SKM-1 treated with dmso at 0.1 percent for 144 hours (cell line): ENCODE data around the gene SNX1.
"Not testable (repeated sequence)": the region's sequence is repeated elsewhere in the genome, so short reads cannot be mapped to it uniquely, and the experiment has no call there.

Experiments
- DNase-seq: peaks from one replicate; lab custom pipeline; 2025; ENCODE audit not compliant: unreplicated experiment; lab: John Stamatoyannopoulos, UW

Gene SNX1, protein sequence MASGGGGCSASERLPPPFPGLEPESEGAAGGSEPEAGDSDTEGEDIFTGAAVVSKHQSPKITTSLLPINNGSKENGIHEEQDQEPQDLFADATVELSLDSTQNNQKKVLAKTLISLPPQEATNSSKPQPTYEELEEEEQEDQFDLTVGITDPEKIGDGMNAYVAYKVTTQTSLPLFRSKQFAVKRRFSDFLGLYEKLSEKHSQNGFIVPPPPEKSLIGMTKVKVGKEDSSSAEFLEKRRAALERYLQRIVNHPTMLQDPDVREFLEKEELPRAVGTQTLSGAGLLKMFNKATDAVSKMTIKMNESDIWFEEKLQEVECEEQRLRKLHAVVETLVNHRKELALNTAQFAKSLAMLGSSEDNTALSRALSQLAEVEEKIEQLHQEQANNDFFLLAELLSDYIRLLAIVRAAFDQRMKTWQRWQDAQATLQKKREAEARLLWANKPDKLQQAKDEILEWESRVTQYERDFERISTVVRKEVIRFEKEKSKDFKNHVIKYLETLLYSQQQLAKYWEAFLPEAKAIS

DNA sequence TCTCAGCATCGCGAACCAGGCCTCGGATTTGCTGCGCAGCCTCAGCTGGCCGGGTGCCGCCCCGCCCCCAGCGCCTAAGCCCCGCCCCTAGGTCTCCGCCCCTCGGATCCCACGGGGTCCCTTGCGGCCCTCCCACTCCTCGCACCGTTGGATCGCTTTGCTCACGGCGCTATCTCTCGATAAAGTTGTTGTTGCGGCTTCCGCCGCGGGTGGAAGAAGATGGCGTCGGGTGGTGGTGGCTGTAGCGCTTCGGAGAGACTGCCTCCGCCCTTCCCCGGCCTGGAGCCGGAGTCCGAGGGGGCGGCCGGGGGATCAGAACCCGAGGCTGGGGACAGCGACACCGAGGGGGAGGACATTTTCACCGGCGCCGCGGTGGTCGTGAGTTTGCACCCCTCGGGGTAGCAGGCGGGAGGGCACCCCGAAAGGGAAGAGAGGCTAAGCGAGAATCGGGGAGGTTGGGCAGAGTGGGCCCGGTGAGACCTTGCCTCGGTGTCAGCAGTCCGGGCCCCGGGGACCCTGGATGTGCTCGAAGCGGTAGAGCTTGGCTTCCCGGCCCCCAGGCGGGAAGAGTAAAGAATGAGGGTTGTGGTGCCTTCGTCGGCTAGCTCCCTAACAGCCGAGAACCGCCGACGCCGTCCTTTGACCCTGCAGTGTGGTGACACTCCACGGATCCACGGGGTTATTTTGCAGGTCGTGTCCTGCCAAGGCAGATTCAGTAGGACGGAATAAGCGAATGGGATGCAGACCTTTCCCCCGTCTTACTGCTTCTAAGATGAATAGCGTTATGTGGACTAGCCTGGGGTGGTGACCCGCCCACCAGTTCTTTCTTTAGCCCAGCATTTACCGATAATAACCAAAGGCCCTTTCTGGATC lies at the start of gene SNX1:
TSS of gene SNX1 (plus strand) at position 188 of the 873 bp plus-strand sequence. CDS start at position 220, 32 bp downstream.
- peak; percentile 88 for DNase-seq

DNA sequence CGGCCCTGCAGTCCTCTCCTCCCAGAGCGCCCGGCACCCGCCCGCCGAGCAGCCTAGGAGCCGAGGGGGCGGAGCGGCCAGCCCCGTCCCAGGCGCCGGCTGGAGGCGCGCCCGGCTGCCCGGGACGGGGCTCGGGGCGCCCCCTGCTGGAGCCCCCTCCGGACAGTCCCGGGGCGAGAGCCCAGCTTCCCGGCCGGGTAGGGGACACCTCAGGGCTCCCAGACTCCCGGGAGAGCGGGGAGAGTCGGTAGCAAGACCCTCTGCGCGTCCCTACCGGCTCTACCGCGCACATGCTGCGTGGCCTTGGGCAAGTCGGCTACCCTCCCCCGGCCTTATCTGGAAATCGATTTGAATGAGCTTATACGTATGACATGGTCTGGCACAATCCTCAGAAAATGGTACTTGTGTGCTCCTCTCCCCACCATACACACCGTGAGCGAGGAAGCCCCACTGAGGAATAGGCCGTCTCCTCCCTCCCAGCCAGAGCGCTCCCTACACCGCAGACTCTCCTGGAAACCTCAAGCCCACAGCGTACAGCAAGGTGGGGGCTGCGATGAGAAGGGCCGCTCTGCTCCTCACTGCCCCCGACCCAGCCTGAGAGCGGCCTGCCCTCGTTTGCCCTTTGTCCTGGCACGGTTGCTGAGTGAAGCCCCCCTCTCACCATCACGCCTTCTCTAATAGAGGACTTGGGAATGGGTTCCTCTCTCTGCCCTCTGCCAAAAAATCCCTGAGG lies 49.2 kb upstream of the SNX1 start, which contains the start of gene DAPK2:
TSS of gene DAPK2 (minus strand) at position 65 of the 733 bp plus-strand sequence. CDS start 6,224 bp downstream, outside the sequence.
- DNase-seq, result peak; percentile 40

DNA sequence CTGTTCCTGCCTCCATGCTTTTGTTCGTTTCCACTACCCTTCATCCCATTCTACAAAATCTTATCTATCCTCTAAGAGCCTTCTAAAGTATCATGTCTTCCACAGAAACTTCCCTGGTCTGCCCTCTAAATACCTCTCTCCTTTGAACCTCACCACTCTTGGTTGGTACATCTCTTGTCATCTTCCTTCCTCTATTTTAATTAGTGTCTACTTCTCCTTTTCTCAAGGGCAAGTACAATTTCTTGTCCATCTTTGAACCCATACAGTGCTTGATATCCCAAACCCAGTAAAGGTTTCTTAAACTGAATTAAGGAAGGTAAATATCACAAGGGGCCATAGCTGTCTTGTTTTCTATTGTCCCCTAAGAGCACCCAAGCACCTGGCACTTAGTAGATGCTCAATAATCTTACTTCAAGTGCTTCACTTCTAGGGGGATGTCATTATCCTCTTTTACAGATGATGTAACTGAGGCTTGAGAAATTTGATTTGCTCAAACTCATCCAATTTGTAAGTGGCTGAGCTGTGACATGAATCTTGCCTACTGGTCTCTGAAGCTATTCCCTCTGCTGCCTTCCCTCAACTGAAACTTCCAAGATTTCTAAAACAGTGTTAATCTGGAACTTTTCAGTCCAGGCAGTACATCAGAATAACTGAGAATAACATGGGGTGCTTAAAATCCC lies 46.9 kb upstream of the SNX1 start:
- peak; percentile 96 for DNase-seq

DNA sequence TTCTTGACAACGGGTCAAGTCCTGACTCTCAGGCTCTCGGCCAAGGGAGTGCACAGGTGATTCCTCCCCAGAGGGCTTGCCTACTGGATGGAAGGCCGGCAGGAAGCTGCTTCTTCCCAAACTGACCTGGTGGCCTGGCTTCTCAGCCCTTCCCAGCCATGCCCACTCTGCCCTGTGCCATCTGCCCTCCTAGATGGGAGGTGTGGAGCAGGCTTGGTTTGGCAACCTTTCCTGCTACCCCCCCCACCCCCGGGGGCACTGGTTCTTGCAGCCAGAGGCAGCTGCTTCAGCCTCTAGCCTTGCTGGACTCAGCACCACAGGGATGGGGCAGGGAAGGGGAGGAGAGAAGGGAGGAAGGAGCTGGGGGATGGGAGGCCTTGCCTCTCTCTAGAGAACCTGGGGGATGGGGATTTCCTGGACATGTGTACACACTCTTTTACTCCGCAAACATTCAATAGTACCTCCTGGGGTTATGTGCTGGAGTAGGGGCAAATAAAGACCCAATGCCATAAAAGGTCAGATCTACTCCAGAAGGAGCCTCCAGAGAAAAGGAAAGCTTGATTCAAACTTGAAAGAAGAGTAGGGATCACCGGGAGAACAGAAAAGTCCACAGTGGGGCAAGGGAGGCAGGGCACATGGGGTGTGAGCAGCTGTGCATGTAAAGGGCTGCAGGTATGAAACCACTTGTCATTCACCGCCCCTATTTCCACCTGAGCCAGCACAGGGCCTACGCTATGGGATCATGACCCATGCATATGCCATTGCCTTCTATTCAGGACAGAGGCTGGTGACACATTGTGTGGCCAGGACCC lies 45.3 kb upstream of the SNX1 start:
- no peak for DNase-seq

DNA sequence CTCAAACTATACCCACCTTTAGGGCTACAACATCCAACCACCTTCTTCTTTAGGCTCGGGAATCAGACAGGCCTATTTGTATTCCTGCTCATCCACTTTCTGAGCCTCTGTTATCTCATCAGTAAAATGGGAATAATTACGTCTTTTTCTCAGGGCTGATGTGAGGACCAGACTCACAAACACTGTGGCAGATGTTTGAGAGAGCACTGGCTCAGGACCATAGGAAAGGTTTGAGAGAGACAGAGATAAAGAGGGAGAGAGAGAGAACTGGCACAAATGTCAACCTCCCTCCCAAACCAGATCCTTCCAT lies 44.7 kb upstream of the SNX1 start:
- DNase-seq, result no peak

DNA sequence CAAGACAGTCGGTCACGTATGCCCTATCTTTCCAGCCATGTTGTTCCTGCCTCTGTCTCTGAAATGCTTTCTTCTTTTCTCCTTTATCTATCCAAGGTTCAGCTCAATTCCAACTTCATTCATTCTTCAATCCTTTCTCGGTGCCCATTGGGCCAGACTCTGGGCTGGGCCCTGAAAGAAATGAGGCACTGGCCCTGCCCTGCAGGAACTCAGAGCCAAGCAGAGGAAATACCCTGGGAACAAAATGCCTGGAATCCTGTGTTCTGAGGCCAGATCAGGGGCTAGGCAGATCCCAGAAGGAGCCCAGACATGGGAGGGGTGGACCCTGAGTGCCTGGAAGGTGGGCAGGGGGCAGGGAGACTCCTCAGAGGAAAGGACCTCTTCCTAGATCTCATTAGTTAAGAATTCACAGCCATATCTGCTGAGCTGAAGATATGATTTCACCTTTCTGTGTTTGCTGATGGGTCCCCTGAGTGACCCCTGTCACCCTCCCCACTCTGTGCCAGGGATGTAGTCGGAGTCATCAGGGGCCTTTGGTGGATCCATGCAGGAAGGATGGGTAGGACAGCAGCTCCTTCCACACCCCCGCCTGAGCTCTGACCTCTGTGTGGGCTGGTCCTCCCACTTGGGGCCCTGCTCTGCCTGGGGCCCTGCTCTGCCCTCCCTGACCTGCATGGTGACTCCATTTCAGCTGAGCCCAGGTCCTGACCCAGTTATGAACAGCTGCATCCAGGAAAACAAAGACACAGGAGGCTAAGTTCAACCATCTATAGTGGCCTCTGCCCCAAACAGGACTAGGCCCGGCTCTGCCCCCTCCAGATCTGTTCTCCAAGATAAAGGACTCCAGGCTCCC lies 44.1 kb upstream of the SNX1 start:
- no peak for DNase-seq

DNA sequence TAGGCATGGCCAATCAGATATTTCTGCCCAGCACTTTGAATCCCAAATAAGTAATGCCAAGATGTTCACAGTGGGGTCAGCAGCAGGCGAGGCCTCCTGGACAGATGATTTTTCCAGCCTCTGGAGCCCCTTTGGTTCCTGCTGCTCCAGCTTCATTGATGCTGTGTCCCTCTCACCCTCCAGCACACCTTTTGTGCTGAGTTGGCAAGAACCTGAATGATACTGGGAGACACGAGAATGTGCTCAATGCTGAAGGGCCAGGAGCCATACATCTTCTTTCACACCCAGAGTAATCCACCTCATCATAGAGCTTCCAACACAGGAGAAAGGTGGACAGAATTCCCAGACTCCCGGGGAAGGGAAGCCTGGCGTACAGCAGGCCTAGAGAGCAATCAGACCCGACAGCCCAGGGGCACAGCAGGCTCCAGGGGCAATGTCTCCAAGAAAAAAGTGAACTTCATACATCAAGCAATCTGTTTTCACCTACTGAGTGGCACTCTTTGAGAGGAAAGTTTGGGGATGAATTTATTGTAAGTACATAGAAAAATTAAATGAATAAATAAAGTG lies 42.8 kb upstream of the SNX1 start:
- no peak for DNase-seq

DNA sequence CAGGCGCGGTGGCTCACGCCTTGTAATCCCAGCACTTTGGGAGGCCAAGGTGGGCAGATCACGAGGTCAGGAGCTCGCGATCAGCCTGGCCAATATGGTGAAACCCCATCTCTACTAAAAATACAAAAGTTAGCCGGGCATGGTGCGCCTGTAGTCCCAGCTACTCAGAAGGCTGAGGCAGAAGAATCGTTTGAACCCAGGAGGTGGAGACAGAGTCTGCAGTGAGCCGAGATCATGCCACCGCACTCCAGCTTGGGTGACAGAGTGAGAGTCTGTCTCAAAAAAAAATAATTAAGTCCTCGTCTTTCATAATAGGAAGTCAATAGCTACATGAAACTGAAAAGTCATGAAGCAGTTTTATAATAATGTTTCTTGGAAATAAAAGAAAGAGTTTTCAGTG lies 42.1 kb upstream of the SNX1 start:
- DNase-seq, result not testable (repeated sequence)

DNA sequence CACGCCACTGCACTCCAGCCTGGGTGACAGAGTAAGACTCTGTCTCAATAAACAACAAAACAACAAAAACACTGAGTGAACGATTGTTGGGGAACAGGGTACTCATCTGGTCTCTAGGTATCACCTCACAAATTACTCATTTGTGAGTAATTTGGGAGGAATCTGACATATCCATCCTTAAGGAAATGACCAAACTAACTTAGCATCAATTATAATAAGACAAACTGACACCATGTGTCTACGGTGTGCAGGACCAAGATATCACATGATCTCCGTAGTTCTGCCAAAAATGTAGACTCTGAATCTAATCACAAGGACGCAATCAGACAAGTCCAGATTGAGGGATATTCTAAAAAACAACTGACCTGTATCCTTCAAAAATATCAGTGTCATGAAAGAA lies 37.5 kb upstream of the SNX1 start:
- no peak for DNase-seq

DNA sequence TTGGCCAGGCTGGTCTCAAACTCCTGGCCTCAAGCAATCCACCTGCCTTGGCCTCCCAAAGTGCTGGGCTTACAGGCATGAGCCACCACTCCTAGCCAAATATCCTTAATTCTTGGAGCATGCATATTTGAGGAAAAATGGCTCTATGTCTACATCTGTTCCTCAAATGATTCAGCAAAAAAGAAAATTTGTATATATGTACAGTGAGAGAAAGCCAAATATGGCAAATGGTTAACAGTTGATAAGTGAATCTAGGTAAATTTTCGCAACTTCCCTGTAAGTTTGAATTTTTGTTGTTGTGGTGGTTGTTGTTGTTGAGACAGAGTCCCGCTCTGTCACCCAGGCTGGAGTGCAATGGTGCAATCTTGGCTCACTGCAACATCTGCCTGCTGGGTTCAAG lies 36.7 kb upstream of the SNX1 start:
- not testable (repeated sequence) for DNase-seq

DNA sequence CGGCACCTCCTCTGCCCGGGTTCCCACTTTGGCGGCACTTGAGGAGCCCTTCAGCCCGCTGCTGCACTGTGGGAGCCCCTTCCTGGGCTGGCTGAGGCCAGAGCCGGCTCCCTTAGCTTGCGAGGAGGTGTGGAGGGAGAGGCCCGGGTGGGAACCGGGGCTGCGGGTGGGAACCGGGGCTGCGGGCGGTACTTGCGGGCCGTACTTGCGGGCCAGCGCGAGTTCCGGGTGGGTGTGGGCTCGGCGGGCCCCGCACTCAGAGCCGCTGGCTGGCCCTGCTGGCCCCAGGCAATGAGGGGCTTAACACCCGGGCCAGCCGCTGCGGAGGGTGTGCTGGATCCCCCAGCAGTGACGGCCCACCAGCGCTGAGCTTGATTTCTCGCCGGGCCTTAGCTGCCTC lies 35.1 kb upstream of the SNX1 start:
- DNase-seq, result no peak

DNA sequence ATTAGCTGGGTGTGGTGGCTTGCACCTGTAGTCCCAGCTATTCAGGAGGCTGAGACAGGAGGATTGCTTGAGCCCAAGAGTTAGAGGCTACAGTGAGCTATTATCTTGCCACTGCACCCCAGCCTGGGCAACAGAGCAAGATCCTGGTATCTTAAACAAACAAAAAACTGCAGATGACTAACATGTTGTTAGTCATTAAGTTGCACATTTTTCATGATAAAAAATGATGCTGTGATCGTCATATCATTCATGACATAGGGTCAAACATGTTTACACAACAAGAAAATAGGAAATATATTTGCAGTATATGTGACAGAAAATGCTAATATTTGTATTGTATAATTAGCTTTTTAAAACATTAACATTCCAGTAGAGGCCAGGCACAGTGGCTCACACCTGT lies 29.3 kb upstream of the SNX1 start:
- no peak for DNase-seq

DNA sequence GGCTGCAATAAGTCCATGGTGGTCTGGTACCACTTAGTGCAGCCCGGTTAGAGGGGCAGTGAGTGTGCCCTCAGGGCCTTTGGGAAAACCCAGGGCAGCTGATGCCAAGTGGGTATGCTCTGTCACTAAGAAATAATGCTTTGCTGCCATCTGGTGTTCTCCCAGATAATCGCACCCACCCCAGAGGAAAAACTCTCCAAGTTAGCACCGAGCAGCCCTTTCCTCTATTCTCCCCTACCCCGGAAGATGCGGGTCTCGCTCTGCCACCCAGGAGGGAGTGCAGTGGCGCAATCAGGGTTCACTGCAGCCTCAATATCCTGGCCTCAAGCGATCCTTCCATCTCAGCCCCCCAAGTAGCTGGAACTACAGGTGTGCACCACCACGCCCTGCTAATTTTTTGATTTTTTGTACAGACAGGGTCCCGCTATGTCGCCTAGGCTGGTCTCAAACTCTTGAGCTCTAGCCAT lies 28.2 kb upstream of the SNX1 start:
- DNase-seq, result peak; percentile 77

DNA sequence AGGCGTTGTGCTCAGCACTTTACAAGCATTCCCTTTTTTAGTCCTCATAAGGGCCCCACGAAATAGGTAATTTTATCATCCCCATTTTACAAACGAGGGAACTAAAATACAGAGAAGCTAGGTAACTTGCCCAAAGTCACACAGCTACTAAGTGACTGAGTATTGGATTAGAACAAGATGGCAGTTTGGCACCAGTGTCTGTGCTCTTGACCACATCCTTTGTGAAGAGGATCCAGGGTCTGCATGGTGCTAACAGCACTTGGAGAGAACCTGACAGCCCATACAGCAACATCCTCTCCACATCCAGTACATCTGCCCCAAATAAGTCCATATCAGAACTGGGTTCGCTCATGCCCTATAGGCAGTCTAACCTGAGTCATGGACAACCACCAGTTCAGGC lies 27.6 kb upstream of the SNX1 start:
- DNase-seq, result no peak

DNA sequence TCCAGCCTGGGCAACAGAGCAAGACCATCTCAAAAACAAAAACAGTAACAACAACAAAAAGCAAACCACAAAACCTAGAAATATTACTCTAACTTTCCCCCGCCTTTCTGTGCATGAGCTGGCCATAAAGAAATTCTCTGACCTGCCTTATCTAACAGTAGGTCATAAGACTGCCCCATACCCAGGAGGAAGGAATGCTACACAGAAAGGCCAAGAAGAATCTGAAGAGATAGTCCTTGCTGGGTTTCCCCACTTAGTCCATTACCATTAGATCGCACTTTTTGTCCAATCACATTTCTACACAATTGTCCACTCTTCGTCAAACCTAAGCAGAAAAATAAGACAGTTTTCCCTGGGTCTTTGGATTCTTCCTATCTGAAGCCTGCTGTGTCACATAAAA lies 25.7 kb upstream of the SNX1 start:
- DNase-seq, result no peak

DNA sequence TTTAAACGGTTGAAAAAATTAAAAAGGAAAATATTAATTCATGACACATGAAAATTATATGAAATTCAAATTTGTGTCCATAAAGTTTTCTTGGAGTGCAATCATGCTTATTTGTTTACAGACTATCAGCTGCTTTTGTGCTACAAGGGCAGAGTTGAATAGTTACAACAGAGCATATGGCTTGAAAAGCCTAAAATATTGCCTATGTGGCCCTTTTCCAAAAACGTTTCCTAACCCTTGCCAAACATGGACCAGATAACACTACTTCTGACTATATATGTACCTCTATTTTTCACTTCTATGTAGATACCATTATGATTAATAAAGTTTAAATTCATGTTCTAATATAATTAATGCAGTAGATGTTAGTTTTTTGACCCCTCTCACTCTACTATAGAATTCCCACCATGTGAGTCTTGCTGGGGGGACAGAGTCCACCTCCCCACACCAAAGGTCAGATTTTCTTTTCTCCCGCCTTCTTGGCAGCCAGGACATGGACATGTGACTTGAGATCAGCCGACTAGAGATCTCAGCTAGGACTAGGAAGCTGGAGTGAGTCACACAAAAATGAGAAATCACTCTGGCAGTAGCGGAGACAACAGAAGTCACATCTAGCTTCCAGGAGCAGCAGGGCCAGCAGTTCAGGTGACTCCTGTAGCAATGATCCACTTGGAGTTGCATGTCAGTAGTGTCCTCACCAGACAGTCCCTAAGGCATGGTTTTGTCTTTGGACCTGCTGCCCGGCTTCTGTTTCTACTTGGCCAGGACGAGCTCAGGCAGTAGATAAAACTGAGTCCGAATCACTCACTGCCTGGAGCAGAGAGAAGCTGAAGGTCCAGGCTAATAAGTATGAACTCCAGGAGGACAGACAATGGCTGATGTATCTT lies 24.6 kb upstream of the SNX1 start:
- no peak for DNase-seq

DNA sequence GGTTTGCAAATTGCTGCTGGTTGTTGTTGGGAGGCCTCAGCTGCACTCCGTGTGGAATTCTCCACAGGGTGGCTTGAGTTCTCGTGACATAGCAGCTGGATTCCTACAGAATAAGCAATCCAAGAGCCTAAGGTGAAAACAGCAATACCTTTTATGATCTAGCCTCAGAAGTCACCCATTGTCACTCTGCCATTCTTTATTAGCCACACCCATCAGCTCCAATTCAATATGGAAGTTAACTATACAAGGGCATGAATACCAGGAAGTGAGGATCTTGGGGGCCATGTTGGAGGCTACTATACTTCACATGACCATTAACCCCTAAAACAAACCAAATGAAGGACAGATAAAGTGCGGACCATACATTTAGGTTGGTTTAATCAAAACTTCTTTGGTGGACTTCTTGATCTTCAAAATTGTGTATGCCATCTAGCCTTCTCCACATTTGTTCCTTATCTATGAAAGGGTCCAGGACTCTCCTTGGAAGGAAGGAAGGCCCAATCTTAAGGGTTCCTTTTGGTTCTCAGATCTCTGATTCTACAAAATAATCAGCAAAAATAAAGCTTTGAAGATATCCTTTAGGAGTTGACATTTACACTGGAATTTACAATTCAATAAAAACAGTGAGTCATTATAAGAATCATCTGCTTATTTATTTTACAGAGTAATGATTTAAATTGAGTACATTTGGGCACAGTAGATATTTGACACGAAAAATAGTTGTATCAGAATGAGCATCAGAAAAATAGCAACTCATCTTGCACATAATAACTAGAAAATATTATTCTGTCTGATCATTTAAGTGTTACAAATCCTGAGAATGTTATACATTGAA lies 23.6 kb upstream of the SNX1 start:
- no peak for DNase-seq
